Measurements from ENCODE around the gene GDPD5.

Gene GDPD5

GRCh38 chr11:75469785-75470405 is 55.8 kb downstream of the GDPD5 start:
- no peak for DNase-seq

- DNase-seq = no peak
Measured at GRCh38 chr11:75468534-75469340, 57.0 kb downstream of the GDPD5 start.

GRCh38 chr11:75467881-75468280 is 57.9 kb downstream of the GDPD5 start:
- DNase-seq = no peak

GRCh38 chr11:75467311-75467710 is 58.4 kb downstream of the GDPD5 start:
- DNase-seq = no peak

- no peak for DNase-seq
Measured at GRCh38 chr11:75465701-75466531, 59.8 kb downstream of the GDPD5 start.

- DNase-seq = no peak
Measured at GRCh38 chr11:75463106-75463774, 62.5 kb downstream of the GDPD5 start.

- DNase-seq = no peak
Measured at GRCh38 chr11:75462117-75462653, 63.6 kb downstream of the GDPD5 start.

GRCh38 chr11:75461151-75461550 is 64.6 kb downstream of the GDPD5 start:
- no peak for DNase-seq

- DNase-seq = no peak
Measured at GRCh38 chr11:75456596-75457183, 69.1 kb downstream of the GDPD5 start.

- DNase-seq = peak; percentile 61
Measured at GRCh38 chr11:75454987-75455386, 70.8 kb downstream of the GDPD5 start.

GRCh38 chr11:75453916-75454655 is 71.7 kb downstream of the GDPD5 start:
- no peak for DNase-seq

GRCh38 chr11:75450826-75451821 is 74.6 kb downstream of the GDPD5 start:
- DNase-seq = no peak

GRCh38 chr11:75450236-75450635 is 75.5 kb downstream of the GDPD5 start:
- no peak for DNase-seq

- DNase-seq = no peak
Measured at GRCh38 chr11:75449776-75450175, 76.0 kb downstream of the GDPD5 start.

GRCh38 chr11:75449271-75449670 is 76.5 kb downstream of the GDPD5 start:
- DNase-seq = no peak

GRCh38 chr11:75447415-75447814 is 78.3 kb downstream of the GDPD5 start:
- DNase-seq = no peak

- DNase-seq = peak; percentile 29
Measured at GRCh38 chr11:75445315-75445953, 80.3 kb downstream of the GDPD5 start.

- no peak for DNase-seq
Measured at GRCh38 chr11:75443043-75443442, 82.7 kb downstream of the GDPD5 start.

GRCh38 chr11:75442161-75442885 is 83.4 kb downstream of the GDPD5 start:
- no peak for DNase-seq
